ENCODE measurements around the gene CC2D2B. TPM values are rescaled to one million over a fixed set of nuclear protein-coding genes. Genes with fewer than 3 reads are reported as not detected.
A peak's percentile ranks its signal among the peaks of the same experiment; 100 is the strongest.

The CC2D2B gene
- total and polyA plus RNA-seq, 2 of the 13 experiments (the other 11 are each of a cell fraction or from before 2014, with no cell fraction given) = 0.20 TPM; not detected in 1

GRCh38 chr10:95907456-95908253 lies at the start of gene CC2D2B (continued):
- TF ChIP-seq, protein P1, sequence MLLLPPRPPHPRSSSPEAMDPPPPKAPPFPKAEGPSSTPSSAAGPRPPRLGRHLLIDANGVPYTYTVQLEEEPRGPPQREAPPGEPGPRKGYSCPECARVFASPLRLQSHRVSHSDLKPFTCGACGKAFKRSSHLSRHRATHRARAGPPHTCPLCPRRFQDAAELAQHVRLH (CRISPR knock-in tag; IDR thresholded peaks at IDR 0.05; ENCODE audit: borderline replicate concordance, low read depth) = peak; percentile 68; the same call in 1 of the 2 replicates
- TF ChIP-seq THAP11 (CRISPR knock-in tag; IDR thresholded peaks at IDR 0.05) = peak; percentile 98
- no peak for TF ChIP-seq U2AF2 (IDR thresholded peaks at IDR 0.05; ENCODE audit: low read depth, low read length)
- no peak; the same call in 1 of the 2 replicates for TF ChIP-seq ZNF430 (CRISPR knock-in tag; IDR thresholded peaks at IDR 0.05)
- no peak; the same call in none of the 2 replicates for TF ChIP-seq TOPORS (CRISPR knock-in tag; IDR thresholded peaks at IDR 0.05)
- TF ChIP-seq, protein P2, sequence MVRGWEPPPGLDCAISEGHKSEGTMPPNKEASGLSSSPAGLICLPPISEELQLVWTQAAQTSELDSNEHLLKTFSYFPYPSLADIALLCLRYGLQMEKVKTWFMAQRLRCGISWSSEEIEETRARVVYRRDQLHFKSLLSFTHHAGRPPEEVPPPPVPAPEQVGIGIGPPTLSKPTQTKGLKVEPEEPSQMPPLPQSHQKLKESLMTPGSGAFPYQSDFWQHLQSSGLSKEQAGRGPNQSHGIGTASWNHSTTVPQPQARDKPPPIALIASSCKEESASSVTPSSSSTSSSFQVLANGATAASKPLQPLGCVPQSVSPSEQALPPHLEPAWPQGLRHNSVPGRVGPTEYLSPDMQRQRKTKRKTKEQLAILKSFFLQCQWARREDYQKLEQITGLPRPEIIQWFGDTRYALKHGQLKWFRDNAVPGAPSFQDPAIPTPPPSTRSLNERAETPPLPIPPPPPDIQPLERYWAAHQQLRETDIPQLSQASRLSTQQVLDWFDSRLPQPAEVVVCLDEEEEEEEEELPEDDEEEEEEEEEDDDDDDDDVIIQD (CRISPR knock-in tag; IDR thresholded peaks at IDR 0.05; ENCODE audit: low read depth) = no peak
- no peak for TF ChIP-seq ZBTB38 (CRISPR knock-in tag; IDR thresholded peaks at IDR 0.05)
- TF ChIP-seq TEF (CRISPR knock-in tag; IDR thresholded peaks at IDR 0.05) = no peak
- TF ChIP-seq POLR2G (IDR thresholded peaks at IDR 0.05; ENCODE audit: low read depth, low read length) = peak; percentile 87
- peak; percentile 76 for TF ChIP-seq ZNF883 (CRISPR knock-in tag; IDR thresholded peaks at IDR 0.05; ENCODE audit: not compliant biosample characterization)
- TF ChIP-seq YEATS4 (CRISPR knock-in tag; IDR thresholded peaks at IDR 0.05; ENCODE audit: borderline replicate concordance) = peak; percentile 67; the same call in 1 of the 2 replicates
- TF ChIP-seq ZFP36L2 (CRISPR knock-in tag; IDR thresholded peaks at IDR 0.05) = no peak
- TF ChIP-seq TIGD3 (CRISPR knock-in tag; IDR thresholded peaks at IDR 0.05; ENCODE audit: borderline replicate concordance) = peak; percentile 47; the same call in 1 of the 2 replicates
- peak; percentile 53 for TF ChIP-seq AGO2 (optimal IDR thresholded peaks at IDR 0.05; ENCODE audit: low read depth, low read length)
- no peak for TF ChIP-seq SMC3 (IDR thresholded peaks at IDR 0.05; ENCODE audit: low read length)
- no peak; the same call in 1 of the 2 replicates for TF ChIP-seq ZNF839 (CRISPR knock-in tag; IDR thresholded peaks at IDR 0.05; ENCODE audit: borderline replicate concordance)
- TF ChIP-seq, protein P3, sequence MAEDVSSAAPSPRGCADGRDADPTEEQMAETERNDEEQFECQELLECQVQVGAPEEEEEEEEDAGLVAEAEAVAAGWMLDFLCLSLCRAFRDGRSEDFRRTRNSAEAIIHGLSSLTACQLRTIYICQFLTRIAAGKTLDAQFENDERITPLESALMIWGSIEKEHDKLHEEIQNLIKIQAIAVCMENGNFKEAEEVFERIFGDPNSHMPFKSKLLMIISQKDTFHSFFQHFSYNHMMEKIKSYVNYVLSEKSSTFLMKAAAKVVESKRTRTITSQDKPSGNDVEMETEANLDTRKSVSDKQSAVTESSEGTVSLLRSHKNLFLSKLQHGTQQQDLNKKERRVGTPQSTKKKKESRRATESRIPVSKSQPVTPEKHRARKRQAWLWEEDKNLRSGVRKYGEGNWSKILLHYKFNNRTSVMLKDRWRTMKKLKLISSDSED (CRISPR knock-in tag; IDR thresholded peaks at IDR 0.05) = no peak
- no peak; the same call in 1 of the 2 replicates for TF ChIP-seq ZNF614 (CRISPR knock-in tag; IDR thresholded peaks at IDR 0.05; ENCODE audit: borderline replicate concordance)
- TF ChIP-seq MTA3 (CRISPR knock-in tag; IDR thresholded peaks at IDR 0.05) = no peak
- no peak for TF ChIP-seq ZNF180 (CRISPR knock-in tag; IDR thresholded peaks at IDR 0.05; ENCODE audit: borderline replicate concordance, low read depth)
- TF ChIP-seq NFKBIZ (CRISPR knock-in tag; IDR thresholded peaks at IDR 0.05) = no peak
- no peak for TF ChIP-seq KLF15 (CRISPR knock-in tag; IDR thresholded peaks at IDR 0.05; ENCODE audit: borderline replicate concordance)
- no peak for TF ChIP-seq GPBP1L1 (CRISPR knock-in tag; IDR thresholded peaks at IDR 0.05)
